A673 (cell line): ENCODE measurements around the gene NDUFAF2. TPM values are rescaled to one million over a fixed set of nuclear protein-coding genes. Genes with fewer than 3 reads are reported as not detected.

Experiments used
- BruUV-seq: library from RNA; stranded (reverse); fragments of 400-500 nt; replicated peaks from 2 replicates; lab custom pipeline; 2021; lab: Mats Ljungman, UMichigan
- CTCF ChIA-PET: fragments of 300-600 bp; sonication (Branson Sonifier 250); formaldehyde crosslinking; loops from one replicate; lab custom pipeline; 2022; ENCODE audit warnings: antibody characterized with exemption; lab: Charles Lee
- POLR2A ChIA-PET: fragments of 300-600 bp; sonication (Branson Sonifier 250); formaldehyde crosslinking; loops from one replicate; lab custom pipeline; 2022; ENCODE audit warnings: antibody characterized with exemption; ENCODE audit not compliant: low non-redundant PET; lab: Charles Lee
- DNase-seq: peaks from one replicate; pipeline ENCODE4 v3.0.0-alpha.2; 2015; ENCODE audit warnings: low spot score
- H3K27ac ChIP-seq: fragments of 200-600 bp; sonication (generic); 2 replicates; pipeline ENCODE4 v1.5.1; 2016; ENCODE audit warnings: mixed run types, low read depth, mild to moderate bottlenecking, mixed read lengths, antibody characterized with exemption, low read length; ENCODE audit not compliant: poor library complexity, severe bottlenecking
- H3K27me3 ChIP-seq: fragments of 200-600 bp; sonication (generic); replicated peaks from 2 replicates; pipeline ENCODE4 v1.6.1; 2017; ENCODE audit warnings: mixed run types, low read depth, mild to moderate bottlenecking, mixed read lengths, antibody characterized with exemption, low read length; ENCODE audit not compliant: insufficient read depth, poor library complexity
- H3K36me3 ChIP-seq: fragments of 200-600 bp; sonication (generic); 2 replicates; pipeline ENCODE4 v1.6.1; 2016; ENCODE audit warnings: mixed run types, mild to moderate bottlenecking, mixed read lengths, antibody characterized with exemption, low read length; ENCODE audit not compliant: insufficient read depth, poor library complexity, severe bottlenecking
- H3K4me1 ChIP-seq: fragments of 200-600 bp; sonication (generic); 2 replicates; pipeline ENCODE4 v1.6.1; 2017; ENCODE audit warnings: mixed run types, mild to moderate bottlenecking, mixed read lengths, antibody characterized with exemption, low read length; ENCODE audit not compliant: insufficient read depth, poor library complexity, severe bottlenecking
- H3K4me3 ChIP-seq: fragments of 200-600 bp; sonication (generic); 2 replicates; pipeline ENCODE4 v1.5.1; 2016; ENCODE audit warnings: low read depth, mixed run types, mild to moderate bottlenecking, mixed read lengths, low read length; ENCODE audit not compliant: poor library complexity, severe bottlenecking
- H3K9me3 ChIP-seq: fragments of 200-600 bp; sonication (generic); 2 replicates; pipeline ENCODE4 v1.6.1; 2016; ENCODE audit warnings: mixed run types, low read depth, mild to moderate bottlenecking, mixed read lengths, antibody characterized with exemption, low read length; ENCODE audit not compliant: poor library complexity, severe bottlenecking
- EZH2 ChIP-seq: fragments of 200-600 bp; sonication (generic); IDR thresholded peaks from 2 replicates; pipeline ENCODE4 v1.6.1; 2017; ENCODE audit warnings: borderline replicate concordance, low read depth, mild to moderate bottlenecking, mixed read lengths, antibody characterized with exemption, low read length; ENCODE audit not compliant: poor library complexity, severe bottlenecking
- intact Hi-C: fragments of 100-400 bp; cut with micrococcal nuclease; formaldehyde crosslinking; loops from one replicate; pipeline ENCODE4 v1.10.0; 2022; ENCODE audit not compliant: unreplicated experiment
- total RNA-seq: library from RNA; stranded (reverse); gene quantifications from 2 replicates; pipeline ENCODE4 v1.2.3, GENCODE V29; 2021
- TF ChIP-seq, protein P1 (sequence below): fragments of 300-800, 200-600 bp; sonication (generic); conservative IDR thresholded peaks from 2 replicates; pipeline ENCODE4 v1.5.1; 2017; ENCODE audit warnings: low read depth, mild to moderate bottlenecking, antibody characterized with exemption, low read length, moderate library complexity, mixed read lengths

Gene NDUFAF2
- total RNA-seq, 1 experiment from 2014 or later: 61.6 TPM

GRCh38 chr5:61123145-61123544, 178.1 kb downstream of the NDUFAF2 start:
- ChIA-PET POLR2A (no interaction called here), CTCF (no interaction called here)
- DNase-seq: no peak
- Histone ChIP-seq H3K27ac (no peak overlapping the region), H3K36me3 (no peaks in the 10 kb centered on the region), H3K9me3 (no peaks in the 10 kb centered on the region), H3K4me3 (no peak overlapping the region), H3K27me3 (no peaks in the 10 kb centered on the region), H3K4me1 (no peaks in the 10 kb centered on the region)
- TF ChIP-seq EZH2: no peak
- TF ChIP-seq, protein P1, sequence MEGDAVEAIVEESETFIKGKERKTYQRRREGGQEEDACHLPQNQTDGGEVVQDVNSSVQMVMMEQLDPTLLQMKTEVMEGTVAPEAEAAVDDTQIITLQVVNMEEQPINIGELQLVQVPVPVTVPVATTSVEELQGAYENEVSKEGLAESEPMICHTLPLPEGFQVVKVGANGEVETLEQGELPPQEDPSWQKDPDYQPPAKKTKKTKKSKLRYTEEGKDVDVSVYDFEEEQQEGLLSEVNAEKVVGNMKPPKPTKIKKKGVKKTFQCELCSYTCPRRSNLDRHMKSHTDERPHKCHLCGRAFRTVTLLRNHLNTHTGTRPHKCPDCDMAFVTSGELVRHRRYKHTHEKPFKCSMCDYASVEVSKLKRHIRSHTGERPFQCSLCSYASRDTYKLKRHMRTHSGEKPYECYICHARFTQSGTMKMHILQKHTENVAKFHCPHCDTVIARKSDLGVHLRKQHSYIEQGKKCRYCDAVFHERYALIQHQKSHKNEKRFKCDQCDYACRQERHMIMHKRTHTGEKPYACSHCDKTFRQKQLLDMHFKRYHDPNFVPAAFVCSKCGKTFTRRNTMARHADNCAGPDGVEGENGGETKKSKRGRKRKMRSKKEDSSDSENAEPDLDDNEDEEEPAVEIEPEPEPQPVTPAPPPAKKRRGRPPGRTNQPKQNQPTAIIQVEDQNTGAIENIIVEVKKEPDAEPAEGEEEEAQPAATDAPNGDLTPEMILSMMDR: no peak
- intact Hi-C loops: no loop called here
- BruUV-seq: no TSS peak

DNA sequence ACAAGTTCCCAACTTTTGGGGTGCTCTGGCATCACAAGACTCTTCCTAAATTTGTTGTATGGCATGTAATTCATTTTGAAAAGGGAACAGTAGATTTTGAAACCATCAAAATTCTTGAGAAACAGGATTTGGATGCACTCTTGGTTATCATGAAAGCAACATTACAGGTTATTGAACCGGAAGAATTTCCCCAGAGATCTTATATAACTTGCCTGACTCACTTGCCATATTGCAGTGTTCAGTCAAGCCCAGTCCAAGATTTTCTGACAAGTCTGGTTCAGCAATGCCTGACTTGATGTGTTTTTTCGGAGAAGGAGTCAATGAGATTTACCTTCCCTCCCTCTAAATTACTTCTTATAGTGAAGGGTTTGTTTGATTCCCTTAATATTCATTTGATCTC, 185.3 kb downstream of the NDUFAF2 start:
- no TSS peak for BruUV-seq
- no peaks in the 10 kb centered on the region for H3K9me3 ChIP-seq
- DNase-seq: no peak
- no peaks in the 10 kb centered on the region for H3K27me3 ChIP-seq
- ChIA-PET CTCF (no interaction called here), POLR2A (no interaction called here)
- no peak overlapping the region for H3K4me3 ChIP-seq
- TF ChIP-seq EZH2: no peak
- TF ChIP-seq, protein P1: no peak
- H3K4me1 ChIP-seq: no peaks in the 10 kb centered on the region
- H3K36me3 ChIP-seq: no peaks in the 10 kb centered on the region
- no peak overlapping the region for H3K27ac ChIP-seq
- intact Hi-C loops: no loop called here

GRCh38 chr5:61132559-61132958, 187.6 kb downstream of the NDUFAF2 start:
- peak; percentile 4 for DNase-seq
- BruUV-seq: no TSS peak
- ChIA-PET CTCF (no interaction called here), POLR2A (no interaction called here)
- intact Hi-C loops: no loop called here
- H3K36me3 ChIP-seq: no peaks in the 10 kb centered on the region
- H3K4me3 ChIP-seq: no peak overlapping the region
- no peaks in the 10 kb centered on the region for H3K4me1 ChIP-seq
- H3K27ac ChIP-seq: no peak overlapping the region
- no peaks in the 10 kb centered on the region for H3K9me3 ChIP-seq
- no peaks in the 10 kb centered on the region for H3K27me3 ChIP-seq
- TF ChIP-seq EZH2: no peak
- TF ChIP-seq, protein P1: 0 out of 2 replicates have a peak, but pooled peaks have one; percentile 11
